Body of pancreas (tissue), 4 donors: Measurements from ENCODE around the gene TENM4.

Experiments used
- POLR2A ChIP-seq, 3 donors: fragments of 450-650 bp; IDR thresholded peaks; one replicate each; pipeline ENCODE4 v1.6.1; 2016; ENCODE audit warnings: antibody characterized with exemption in 3 of 3, mild to moderate bottlenecking in 2 of 3
- TF ChIP-seq, protein P1 (sequence below), 7 experiments: fragments of 450-650 bp in 4 of 7; fragments of 200-600 bp in 3 of 7; sonication (generic) in 3 of 7; IDR thresholded peaks; one replicate each; pipeline ENCODE4 v1.5.1; 2016 to 2019; ENCODE audit warnings: antibody characterized with exemption in 7 of 7

DNA sequence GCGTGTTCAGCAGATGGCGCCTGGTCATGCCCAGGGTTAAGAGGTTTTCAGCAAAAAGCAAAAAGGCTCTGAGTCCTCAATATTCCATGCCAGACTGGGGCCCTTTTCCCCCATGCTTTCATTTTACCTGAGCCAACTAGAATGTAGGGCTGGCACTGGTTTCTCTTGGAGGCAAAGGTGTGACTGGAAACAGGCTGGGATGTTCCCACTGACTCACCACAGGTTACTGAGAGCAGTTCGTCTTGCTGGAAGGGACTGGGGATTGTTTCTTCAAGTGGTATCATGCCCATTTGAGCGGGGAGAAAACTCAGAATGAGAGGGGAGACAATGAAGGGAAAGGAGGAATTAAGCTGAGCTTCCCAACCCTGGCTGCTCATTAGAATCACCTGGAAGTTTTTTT lies 243.9 kb downstream of the TENM4 start:
- TF ChIP-seq, protein P1, sequence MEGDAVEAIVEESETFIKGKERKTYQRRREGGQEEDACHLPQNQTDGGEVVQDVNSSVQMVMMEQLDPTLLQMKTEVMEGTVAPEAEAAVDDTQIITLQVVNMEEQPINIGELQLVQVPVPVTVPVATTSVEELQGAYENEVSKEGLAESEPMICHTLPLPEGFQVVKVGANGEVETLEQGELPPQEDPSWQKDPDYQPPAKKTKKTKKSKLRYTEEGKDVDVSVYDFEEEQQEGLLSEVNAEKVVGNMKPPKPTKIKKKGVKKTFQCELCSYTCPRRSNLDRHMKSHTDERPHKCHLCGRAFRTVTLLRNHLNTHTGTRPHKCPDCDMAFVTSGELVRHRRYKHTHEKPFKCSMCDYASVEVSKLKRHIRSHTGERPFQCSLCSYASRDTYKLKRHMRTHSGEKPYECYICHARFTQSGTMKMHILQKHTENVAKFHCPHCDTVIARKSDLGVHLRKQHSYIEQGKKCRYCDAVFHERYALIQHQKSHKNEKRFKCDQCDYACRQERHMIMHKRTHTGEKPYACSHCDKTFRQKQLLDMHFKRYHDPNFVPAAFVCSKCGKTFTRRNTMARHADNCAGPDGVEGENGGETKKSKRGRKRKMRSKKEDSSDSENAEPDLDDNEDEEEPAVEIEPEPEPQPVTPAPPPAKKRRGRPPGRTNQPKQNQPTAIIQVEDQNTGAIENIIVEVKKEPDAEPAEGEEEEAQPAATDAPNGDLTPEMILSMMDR (IDR thresholded peaks at IDR 0.05), result no peak
- no peak for TF ChIP-seq POLR2A (IDR thresholded peaks at IDR 0.05)
